Measurements from ENCODE around the gene SHB.

SHB gene

GRCh38 chr9:37998881-37999587, 70.0 kb downstream of the SHB start:
- no peaks in the 10 kb centered on the region for H3K27me3 ChIP-seq (ENCODE audit: control insufficient read depth in 1 of 2, insufficient read depth in 2 of 2, low read length in 2 of 2)
- H3K36me3 ChIP-seq (ENCODE audit: control insufficient read depth in 1 of 2, insufficient read depth in 2 of 2, low read length in 2 of 2), result peaks cover 0 to 6% of the 10 kb centered on the region in 2 donors
- H3K4me3 ChIP-seq (ENCODE audit: low read depth in 1 of 2, low read length in 2 of 2), result no peak overlapping the region
- no peak overlapping the region for H3K27ac ChIP-seq (ENCODE audit: low read depth, low read length)
- H3K4me1 ChIP-seq (ENCODE audit: control insufficient read depth in 1 of 2, insufficient read depth in 2 of 2, low read length in 2 of 2), result peaks cover 15 to 18% of the 10 kb centered on the region in 2 donors
- no peaks in the 10 kb centered on the region for H3K9me3 ChIP-seq (ENCODE audit: control insufficient read depth in 1 of 2, low read length in 2 of 2)
- H3K9ac ChIP-seq (ENCODE audit: low read depth in 1 of 2, low read length in 2 of 2), result no peak overlapping the region

GRCh38 chr9:37997636-37998374, 71.2 kb downstream of the SHB start:
- peaks cover 19 to 23% of the 10 kb centered on the region in 2 donors for H3K4me1 ChIP-seq (ENCODE audit: control insufficient read depth in 1 of 2, insufficient read depth in 2 of 2, low read length in 2 of 2)
- H3K9ac ChIP-seq (ENCODE audit: low read depth in 1 of 2, low read length in 2 of 2), result no peak overlapping the region
- no peak overlapping the region for H3K27ac ChIP-seq (ENCODE audit: low read depth, low read length)
- H3K9me3 ChIP-seq (ENCODE audit: control insufficient read depth in 1 of 2, low read length in 2 of 2), result no peaks in the 10 kb centered on the region
- no peak overlapping the region for H3K4me3 ChIP-seq (ENCODE audit: low read depth in 1 of 2, low read length in 2 of 2)
- H3K27me3 ChIP-seq (ENCODE audit: control insufficient read depth in 1 of 2, insufficient read depth in 2 of 2, low read length in 2 of 2), result no peaks in the 10 kb centered on the region
- peaks cover 0 to 6% of the 10 kb centered on the region in 2 donors for H3K36me3 ChIP-seq (ENCODE audit: control insufficient read depth in 1 of 2, insufficient read depth in 2 of 2, low read length in 2 of 2)

GRCh38 chr9:37996819-37997217, 72.2 kb downstream of the SHB start:
- no peaks in the 10 kb centered on the region for H3K9me3 ChIP-seq (ENCODE audit: control insufficient read depth in 1 of 2, low read length in 2 of 2)
- no peak overlapping the region for H3K9ac ChIP-seq (ENCODE audit: low read depth in 1 of 2, low read length in 2 of 2)
- peaks cover 19 to 23% of the 10 kb centered on the region in 2 donors for H3K4me1 ChIP-seq (ENCODE audit: control insufficient read depth in 1 of 2, insufficient read depth in 2 of 2, low read length in 2 of 2)
- H3K4me3 ChIP-seq (ENCODE audit: low read depth in 1 of 2, low read length in 2 of 2), result no peak overlapping the region
- H3K27ac ChIP-seq (ENCODE audit: low read depth, low read length), result no peak overlapping the region
- no peaks in the 10 kb centered on the region for H3K27me3 ChIP-seq (ENCODE audit: control insufficient read depth in 1 of 2, insufficient read depth in 2 of 2, low read length in 2 of 2)
- peaks cover 0 to 6% of the 10 kb centered on the region in 2 donors for H3K36me3 ChIP-seq (ENCODE audit: control insufficient read depth in 1 of 2, insufficient read depth in 2 of 2, low read length in 2 of 2)

DNA sequence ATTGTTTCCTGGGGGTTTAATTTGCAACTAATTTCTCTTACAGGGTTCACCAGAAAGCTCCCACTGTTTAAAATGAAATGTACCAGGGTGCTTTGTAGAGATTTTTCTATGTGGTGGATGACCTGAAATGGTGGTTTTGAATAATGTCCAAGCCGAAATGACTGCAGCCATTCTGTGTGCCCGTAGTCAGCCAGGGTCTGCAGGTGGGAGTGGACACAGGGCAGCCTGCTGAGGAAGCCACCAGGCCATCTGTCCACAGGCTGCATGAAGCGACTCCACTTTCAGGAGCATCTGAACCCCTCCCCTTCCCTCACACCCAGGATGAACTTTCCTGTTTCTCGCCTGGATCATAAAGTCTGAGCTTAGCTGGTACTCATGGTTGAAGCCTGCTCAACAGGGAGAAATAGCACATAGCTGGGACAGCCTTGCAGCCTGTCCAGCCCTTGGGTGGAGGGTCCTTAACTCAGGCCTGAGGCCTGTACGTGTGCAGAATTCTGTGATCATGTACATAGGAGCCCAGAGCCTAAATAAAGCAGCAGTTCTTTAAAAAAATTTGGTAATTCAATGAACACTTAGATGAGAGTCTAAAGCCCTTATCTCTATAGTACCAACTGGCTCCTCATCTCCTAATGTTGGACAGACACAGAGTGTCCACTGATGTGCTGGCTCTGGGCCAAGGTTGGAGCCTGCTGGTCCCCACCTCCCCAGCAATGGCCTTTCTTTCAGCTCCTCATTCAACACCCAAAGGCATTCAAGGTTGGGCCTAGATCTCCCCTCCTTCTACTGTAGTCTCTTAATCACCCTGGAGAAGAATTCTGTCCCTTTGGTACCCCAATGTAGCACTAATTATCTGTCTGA, 72.8 kb downstream of the SHB start:
- H3K27ac ChIP-seq (ENCODE audit: low read depth, low read length), result no peak overlapping the region
- peaks cover 19 to 23% of the 10 kb centered on the region in 2 donors for H3K4me1 ChIP-seq (ENCODE audit: control insufficient read depth in 1 of 2, insufficient read depth in 2 of 2, low read length in 2 of 2)
- H3K27me3 ChIP-seq (ENCODE audit: control insufficient read depth in 1 of 2, insufficient read depth in 2 of 2, low read length in 2 of 2), result no peaks in the 10 kb centered on the region
- H3K4me3 ChIP-seq (ENCODE audit: low read depth in 1 of 2, low read length in 2 of 2), result no peak overlapping the region
- no peaks in the 10 kb centered on the region for H3K9me3 ChIP-seq (ENCODE audit: control insufficient read depth in 1 of 2, low read length in 2 of 2)
- no peak overlapping the region for H3K9ac ChIP-seq (ENCODE audit: low read depth in 1 of 2, low read length in 2 of 2)
- peaks cover 0 to 2% of the 10 kb centered on the region in 2 donors for H3K36me3 ChIP-seq (ENCODE audit: control insufficient read depth in 1 of 2, insufficient read depth in 2 of 2, low read length in 2 of 2)

DNA sequence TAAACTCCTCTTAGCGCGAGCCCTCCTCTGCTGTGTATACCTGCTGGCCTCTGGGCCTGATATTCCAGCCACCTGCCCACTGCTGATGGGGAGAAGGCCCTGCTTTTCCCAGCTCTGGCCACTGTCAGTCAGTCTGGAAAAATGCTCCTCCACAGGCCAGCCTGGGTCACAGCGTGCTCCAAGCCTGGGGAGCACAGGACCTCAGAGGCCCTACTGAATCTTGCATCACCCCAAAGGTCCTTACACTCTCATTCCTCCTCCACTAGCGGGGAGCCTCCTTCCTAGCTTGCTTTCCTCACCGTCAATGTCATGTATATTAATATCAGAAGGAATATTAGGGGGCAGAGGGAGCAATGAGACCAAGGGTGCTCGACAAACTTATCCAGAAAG, 73.7 kb downstream of the SHB start:
- H3K4me3 ChIP-seq (ENCODE audit: low read depth in 1 of 2, low read length in 2 of 2), result no peak overlapping the region
- no peaks in the 10 kb centered on the region for H3K36me3 ChIP-seq (ENCODE audit: control insufficient read depth in 1 of 2, insufficient read depth in 2 of 2, low read length in 2 of 2)
- no peak overlapping the region for H3K27ac ChIP-seq (ENCODE audit: low read depth, low read length)
- H3K4me1 ChIP-seq (ENCODE audit: control insufficient read depth in 1 of 2, insufficient read depth in 2 of 2, low read length in 2 of 2), result peaks cover 19 to 23% of the 10 kb centered on the region in 2 donors
- no peak overlapping the region for H3K9ac ChIP-seq (ENCODE audit: low read depth in 1 of 2, low read length in 2 of 2)
- H3K9me3 ChIP-seq (ENCODE audit: control insufficient read depth in 1 of 2, low read length in 2 of 2), result no peaks in the 10 kb centered on the region
- no peaks in the 10 kb centered on the region for H3K27me3 ChIP-seq (ENCODE audit: control insufficient read depth in 1 of 2, insufficient read depth in 2 of 2, low read length in 2 of 2)

DNA sequence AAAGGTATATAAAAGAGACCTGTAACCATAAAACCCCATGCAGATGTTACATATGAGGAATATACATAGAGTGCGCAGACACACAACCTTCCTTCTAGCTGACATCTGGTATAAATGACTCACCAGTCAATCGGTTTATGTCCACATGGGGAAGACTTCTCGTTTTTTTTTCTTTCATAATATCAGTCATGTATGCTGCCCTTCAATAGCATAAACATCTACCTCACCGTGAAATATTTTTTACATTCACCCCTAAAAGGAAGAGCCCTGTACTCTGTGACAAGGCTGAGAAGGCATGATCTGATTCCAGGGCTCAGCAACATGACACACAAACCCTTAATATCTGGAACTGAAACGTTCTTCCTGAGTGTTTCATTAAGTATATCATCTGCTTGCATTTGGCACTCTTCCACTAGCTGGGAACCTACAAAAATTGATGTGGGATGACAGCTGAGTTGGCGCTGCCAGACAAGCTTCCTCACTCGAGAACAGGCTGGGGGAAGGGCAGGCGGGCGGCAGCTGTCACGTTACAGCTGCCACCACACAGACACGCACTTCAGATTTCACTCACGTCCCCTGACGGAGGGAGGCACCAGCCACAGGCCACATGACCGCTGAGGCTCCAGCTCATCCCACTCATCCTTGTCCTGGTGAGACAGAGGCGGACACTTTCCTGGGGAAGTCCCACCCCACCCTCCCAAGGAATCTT, 74.2 kb downstream of the SHB start:
- H3K27ac ChIP-seq (ENCODE audit: low read depth, low read length), result peak overlapping the region; percentile 49
- no peaks in the 10 kb centered on the region for H3K36me3 ChIP-seq (ENCODE audit: control insufficient read depth in 1 of 2, insufficient read depth in 2 of 2, low read length in 2 of 2)
- no peak overlapping the region for H3K4me3 ChIP-seq (ENCODE audit: low read depth in 1 of 2, low read length in 2 of 2)
- H3K9ac ChIP-seq (ENCODE audit: low read depth in 1 of 2, low read length in 2 of 2), result peak overlapping the region; percentile 10 to 30
- peaks cover 19 to 23% of the 10 kb centered on the region in 2 donors for H3K4me1 ChIP-seq (ENCODE audit: control insufficient read depth in 1 of 2, insufficient read depth in 2 of 2, low read length in 2 of 2)
- H3K9me3 ChIP-seq (ENCODE audit: control insufficient read depth in 1 of 2, low read length in 2 of 2), result no peaks in the 10 kb centered on the region
- H3K27me3 ChIP-seq (ENCODE audit: control insufficient read depth in 1 of 2, insufficient read depth in 2 of 2, low read length in 2 of 2), result no peaks in the 10 kb centered on the region

DNA sequence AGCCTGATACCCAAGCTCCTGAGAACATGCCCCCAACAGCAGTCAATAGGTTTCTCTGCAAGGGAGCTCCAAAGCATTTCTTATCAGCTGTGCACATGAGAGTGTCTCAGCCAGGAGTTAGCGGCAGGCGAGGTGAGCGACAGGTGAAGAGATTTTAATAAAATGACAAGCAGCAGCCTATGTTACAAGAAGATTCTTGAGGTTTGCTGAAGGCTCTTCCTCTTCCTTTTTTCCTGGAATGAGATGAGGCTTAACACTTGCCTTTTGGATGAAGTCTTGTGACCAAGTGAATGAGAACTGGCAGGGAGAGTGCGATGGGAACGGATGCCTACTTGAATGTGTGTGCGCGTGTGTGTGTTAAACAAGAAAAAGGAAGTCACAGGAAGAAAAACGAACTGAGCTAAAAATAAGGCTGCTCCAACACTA, 76.1 kb downstream of the SHB start:
- no peak overlapping the region for H3K4me3 ChIP-seq (ENCODE audit: low read depth in 1 of 2, low read length in 2 of 2)

DNA sequence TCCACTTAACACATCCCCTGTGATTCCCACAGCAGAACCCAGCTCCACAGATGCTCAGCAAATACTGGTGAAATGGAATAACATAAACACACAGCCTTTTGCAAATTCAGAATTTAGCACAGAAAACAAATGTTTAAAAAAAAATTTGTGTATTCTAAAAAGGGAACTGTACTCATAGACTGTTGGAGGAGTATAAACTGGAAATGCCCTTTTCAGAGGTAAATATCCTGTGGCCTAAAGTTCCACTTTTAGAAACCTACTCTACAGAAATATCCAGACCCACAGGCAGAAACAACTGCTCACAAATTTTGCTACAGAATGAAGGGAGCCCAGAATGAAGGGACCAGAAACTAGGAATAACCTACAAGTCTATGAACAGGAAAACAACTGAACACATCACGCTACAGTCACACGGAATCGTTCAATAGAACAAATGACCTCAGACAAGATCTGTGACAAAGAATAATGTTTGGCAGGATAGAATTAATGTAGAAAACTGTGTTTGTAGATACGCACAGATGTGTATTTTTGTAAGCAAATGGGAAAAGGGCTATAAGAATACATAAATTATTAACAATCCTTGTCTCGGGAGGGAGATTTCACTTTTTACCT, 78.5 kb downstream of the SHB start:
- Histone ChIP-seq H3K36me3 (ENCODE audit: control insufficient read depth in 1 of 2, insufficient read depth in 2 of 2, low read length in 2 of 2) (no peaks in the 10 kb centered on the region), H3K4me3 (ENCODE audit: low read depth in 1 of 2, low read length in 2 of 2) (no peak overlapping the region), H3K9ac (ENCODE audit: low read depth in 1 of 2, low read length in 2 of 2) (no peak overlapping the region), H3K9me3 (ENCODE audit: control insufficient read depth in 1 of 2, low read length in 2 of 2) (no peaks in the 10 kb centered on the region), H3K27ac (ENCODE audit: low read depth, low read length) (no peak overlapping the region), H3K4me1 (ENCODE audit: control insufficient read depth in 1 of 2, insufficient read depth in 2 of 2, low read length in 2 of 2) (peaks cover 35 to 40% of the 10 kb centered on the region in 2 donors), H3K27me3 (ENCODE audit: control insufficient read depth in 1 of 2, insufficient read depth in 2 of 2, low read length in 2 of 2) (no peaks in the 10 kb centered on the region)

More for the DNA sequence above, 76.1 kb downstream of the SHB start:
- Histone ChIP-seq H3K27ac (ENCODE audit: low read depth, low read length) (no peak overlapping the region), H3K4me1 (ENCODE audit: control insufficient read depth in 1 of 2, insufficient read depth in 2 of 2, low read length in 2 of 2) (peaks cover 25 to 40% of the 10 kb centered on the region in 2 donors), H3K27me3 (ENCODE audit: control insufficient read depth in 1 of 2, insufficient read depth in 2 of 2, low read length in 2 of 2) (no peaks in the 10 kb centered on the region), H3K9ac (ENCODE audit: low read depth in 1 of 2, low read length in 2 of 2) (no peak overlapping the region), H3K9me3 (ENCODE audit: control insufficient read depth in 1 of 2, low read length in 2 of 2) (no peaks in the 10 kb centered on the region), H3K36me3 (ENCODE audit: control insufficient read depth in 1 of 2, insufficient read depth in 2 of 2, low read length in 2 of 2) (no peaks in the 10 kb centered on the region)

DNA sequence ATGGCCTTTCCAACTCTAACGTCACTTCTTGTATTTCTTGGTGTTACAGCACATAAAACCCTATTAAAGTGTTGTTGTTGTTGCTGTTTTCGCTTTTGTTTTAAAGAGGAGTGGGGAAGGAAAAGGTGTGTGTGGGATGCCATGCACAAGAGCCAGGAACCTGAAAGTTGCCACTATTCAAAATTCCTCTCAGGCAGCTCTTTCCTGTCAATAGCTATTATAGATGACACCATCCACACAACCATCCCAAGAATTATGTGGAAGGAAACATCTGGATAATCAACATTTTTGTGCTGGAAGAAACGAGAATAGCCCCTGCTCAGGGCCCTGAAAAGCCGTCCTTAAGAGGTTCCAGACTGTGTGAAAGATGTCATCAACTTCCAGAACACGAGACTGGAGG, 79.3 kb downstream of the SHB start:
- Histone ChIP-seq H3K9me3 (ENCODE audit: control insufficient read depth in 1 of 2, low read length in 2 of 2) (no peaks in the 10 kb centered on the region), H3K4me3 (ENCODE audit: low read depth in 1 of 2, low read length in 2 of 2) (no peak overlapping the region), H3K36me3 (ENCODE audit: control insufficient read depth in 1 of 2, insufficient read depth in 2 of 2, low read length in 2 of 2) (no peaks in the 10 kb centered on the region), H3K27ac (ENCODE audit: low read depth, low read length) (no peak overlapping the region), H3K4me1 (ENCODE audit: control insufficient read depth in 1 of 2, insufficient read depth in 2 of 2, low read length in 2 of 2) (peaks cover 35 to 40% of the 10 kb centered on the region in 2 donors), H3K9ac (ENCODE audit: low read depth in 1 of 2, low read length in 2 of 2) (no peak overlapping the region), H3K27me3 (ENCODE audit: control insufficient read depth in 1 of 2, insufficient read depth in 2 of 2, low read length in 2 of 2) (no peaks in the 10 kb centered on the region)
